Stomach (tissue), 9 donors: Measurements from ENCODE around the gene SKIC2. TPM values are rescaled to one million over a fixed set of nuclear protein-coding genes. Genes with fewer than 3 reads are reported as not detected.

ENCODE experiments used
- DNase-seq, 2 donors: peaks; one replicate each; pipeline versions ENCODE4 v3.0.0 to v3.0.0-alpha.2; 2013 to 2019
- H3K27ac ChIP-seq, 5 donors: fragments of 200-600 bp in 4 of 5; sonication (generic) in 4 of 5; one replicate each; pipeline ENCODE4 v1.5.1; 2013 to 2019; ENCODE audit warnings: mild to moderate bottlenecking in 1 of 5, moderate library complexity in 1 of 5
- H3K27me3 ChIP-seq, 3 donors: fragments of 200-600 bp; sonication (generic); one replicate each; pipeline ENCODE4 v1.5.1; 2017 to 2019; ENCODE audit warnings: mixed run types in 1 of 3
- H3K36me3 ChIP-seq, 4 donors: fragments of 200-600 bp; sonication (generic); 1 replicate in 3 of 4; 2 replicates in 1 of 4; pipeline ENCODE4 v1.5.1; 2016 to 2019
- H3K4me1 ChIP-seq, 4 donors: fragments of 200-600 bp; sonication (generic); one replicate each; pipeline ENCODE4 v1.5.1; 2016 to 2019
- H3K4me3 ChIP-seq, 4 donors: fragments of 200-600 bp; sonication (generic) in 3 of 4; one replicate each; pipeline ENCODE4 v1.5.1; 2016 to 2019; ENCODE audit warnings: mild to moderate bottlenecking in 1 of 4
- H3K9me3 ChIP-seq, 4 donors: fragments of 200-600 bp; sonication (generic); one replicate each; pipeline ENCODE4 v1.5.1; 2016 to 2019
- CTCF ChIP-seq, 7 experiments: fragments of 450-650 bp in 4 of 7; fragments of 200-600 bp in 3 of 7; sonication (generic) in 3 of 7; IDR thresholded peaks; one replicate each; pipeline ENCODE4 v1.5.1; 2016 to 2019; ENCODE audit warnings: antibody characterized with exemption in 7 of 7, control low read depth in 2 of 7, mild to moderate bottlenecking in 1 of 7
- EP300 ChIP-seq: sonication (generic); formaldehyde crosslinking; IDR thresholded peaks from one replicate; pipeline ENCODE4 v1.6.1; 2017; ENCODE audit warnings: antibody characterized with exemption
- POLR2A ChIP-seq, 4 donors: fragments of 450-650 bp; IDR thresholded peaks; one replicate each; pipeline ENCODE4 v1.6.1; 2016; ENCODE audit warnings: antibody characterized with exemption in 4 of 4, control low read depth in 2 of 4, mild to moderate bottlenecking in 1 of 4, moderate library complexity in 1 of 4
- POLR2AphosphoS5 ChIP-seq, 3 donors: sonication (generic); formaldehyde crosslinking; IDR thresholded peaks; one replicate each; pipeline ENCODE4 v1.6.1; 2016; ENCODE audit warnings: antibody characterized with exemption in 3 of 3
- WGBS, 5 donors: extraction: QIAGEN DNeasy Blood & Tissue Kit in 3 of 5; methylation state at CpG; one replicate each; pipeline versions ENCODE4 v1.1.5 to v1.1.7; 2013 to 2018; 5-methylcytosine and 5-hydroxymethylcytosine counted together
- intact Hi-C: fragments of 100-400 bp; cut with DNase I; formaldehyde crosslinking; loops from one replicate; pipeline ENCODE4 v1.15.1; 2023; ENCODE audit warnings: low total_unique reads
- polyA plus RNA-seq, 3 donors: library from polyadenylated mRNA; stranded (reverse); fragments of 200-250 nt; gene quantifications; one replicate each; pipeline ENCODE4 v1.2.3, GENCODE V29; 2013
- total RNA-seq, 5 donors: library from RNA; depleted of rRNA; stranded (reverse); fragments of >200 nt; gene quantifications; one replicate each; pipeline versions ENCODE4 v1.1.0 to v1.2.3, GENCODE V29; 2014 to 2016
- donor health status: healthy with polysubstance abuse.
- donor health status: Bipolar disorder and iron deficiency.
- donor health status: healthy.

Gene SKIC2
- total and polyA plus RNA-seq, 8 donors = 22.0 to 478 (median 88.0) TPM

DNA sequence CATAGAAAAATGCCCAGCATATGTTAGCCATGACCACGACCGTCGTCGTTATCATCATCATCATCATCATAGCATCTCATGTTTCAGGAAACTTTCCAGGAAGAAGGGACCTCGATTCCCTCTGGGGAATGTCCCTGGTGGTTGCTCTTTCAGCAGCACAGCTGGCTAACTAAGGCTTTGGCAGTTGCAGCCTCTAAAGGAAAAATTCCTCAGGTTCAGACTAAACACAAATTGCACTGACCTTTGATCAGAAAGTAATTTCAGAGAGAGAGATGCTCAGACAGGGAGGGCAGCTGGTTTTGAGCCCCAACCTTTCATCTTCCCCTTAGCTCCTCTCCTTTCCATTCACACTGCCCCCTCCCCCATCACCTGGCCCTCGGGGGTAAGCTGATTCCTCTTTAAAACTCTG lies 18.7 kb upstream of the SKIC2 start:
- Histone ChIP-seq H3K4me1 (peaks cover 5 to 11% (median 7%) of the 10 kb centered on the region in 4 donors), H3K27me3 (no peaks in the 10 kb centered on the region), H3K9me3 (no peaks in the 10 kb centered on the region), H3K27ac (no peak overlapping the region), H3K36me3 (no peaks in the 10 kb centered on the region), H3K4me3 (no peak overlapping the region)
- intact Hi-C loops = no loop called here
- TF ChIP-seq POLR2AphosphoS5 (IDR thresholded peaks at IDR 0.05) (no peak), POLR2A (IDR thresholded peaks at IDR 0.05) (no peak), EP300 (no peak), CTCF (IDR thresholded peaks at IDR 0.05) (no peak)
- DNase-seq = no peak
- 7 to 17% (median 9%) methylated on average over 6 of the region's 6 CpGs for WGBS, 5 donors

DNA sequence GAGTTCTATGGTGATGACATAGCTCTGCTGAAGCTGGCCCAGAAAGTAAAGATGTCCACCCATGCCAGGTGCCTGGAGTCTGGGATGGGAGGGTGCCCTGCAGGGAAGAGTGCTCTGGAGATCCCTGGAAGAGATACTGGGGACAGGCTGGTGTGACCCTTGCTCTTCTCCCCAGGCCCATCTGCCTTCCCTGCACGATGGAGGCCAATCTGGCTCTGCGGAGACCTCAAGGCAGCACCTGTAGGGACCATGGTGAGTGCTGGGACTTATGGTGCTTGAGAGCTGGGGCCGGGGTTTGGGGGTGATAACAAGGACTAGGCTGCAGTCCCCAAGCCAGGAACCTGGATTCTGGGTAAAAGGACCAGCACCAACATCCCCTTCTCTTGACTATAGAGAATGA lies 15.2 kb upstream of the SKIC2 start:
- Histone ChIP-seq H3K27me3 (no peaks in the 10 kb centered on the region), H3K36me3 (no peaks in the 10 kb centered on the region), H3K4me1 (peaks cover 8 to 37% (median 18%) of the 10 kb centered on the region in 4 donors), H3K27ac (no peak overlapping the region), H3K9me3 (no peaks in the 10 kb centered on the region), H3K4me3 (no peak overlapping the region)
- TF ChIP-seq POLR2AphosphoS5 (IDR thresholded peaks at IDR 0.05) = no peak
- no peak for TF ChIP-seq EP300
- TF ChIP-seq CTCF (IDR thresholded peaks at IDR 0.05) = no peak
- no peak for TF ChIP-seq POLR2A (IDR thresholded peaks at IDR 0.05)
- intact Hi-C loops = no loop called here
- WGBS, 5 donors = 81 to 94% (median 89%) methylated on average over 3 of the region's 3 CpGs
- no peak for DNase-seq

DNA sequence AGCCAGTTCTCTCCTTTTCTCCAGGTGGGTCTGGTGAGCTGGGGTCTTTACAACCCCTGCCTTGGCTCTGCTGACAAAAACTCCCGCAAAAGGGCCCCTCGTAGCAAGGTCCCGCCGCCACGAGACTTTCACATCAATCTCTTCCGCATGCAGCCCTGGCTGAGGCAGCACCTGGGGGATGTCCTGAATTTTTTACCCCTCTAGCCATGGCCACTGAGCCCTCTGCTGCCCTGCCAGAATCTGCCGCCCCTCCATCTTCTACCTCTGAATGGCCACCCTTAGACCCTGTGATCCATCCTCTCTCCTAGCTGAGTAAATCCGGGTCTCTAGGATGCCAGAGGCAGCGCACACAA lies 13.8 kb upstream of the SKIC2 start:
- Histone ChIP-seq H3K4me1 (peaks cover 8 to 37% (median 18%) of the 10 kb centered on the region in 4 donors), H3K27me3 (no peaks in the 10 kb centered on the region), H3K36me3 (peaks cover 0 to 11% (median 2%) of the 10 kb centered on the region in 4 donors), H3K27ac (peak overlapping the region; percentile 71 to 93 (median 86)), H3K4me3 (peak overlapping the region; percentile 11 to 48 (median 30)), H3K9me3 (no peaks in the 10 kb centered on the region)
- intact Hi-C loops = no loop called here
- WGBS, 5 donors = 43 to 60% (median 50%) methylated on average over 7 to 9 of the region's 9 CpGs
- no peak for DNase-seq
- TF ChIP-seq POLR2AphosphoS5 (IDR thresholded peaks at IDR 0.05) (no peak), EP300 (no peak), CTCF (IDR thresholded peaks at IDR 0.05) (peak in 1 of 7 experiments; percentile 5), POLR2A (IDR thresholded peaks at IDR 0.05) (no peak)

DNA sequence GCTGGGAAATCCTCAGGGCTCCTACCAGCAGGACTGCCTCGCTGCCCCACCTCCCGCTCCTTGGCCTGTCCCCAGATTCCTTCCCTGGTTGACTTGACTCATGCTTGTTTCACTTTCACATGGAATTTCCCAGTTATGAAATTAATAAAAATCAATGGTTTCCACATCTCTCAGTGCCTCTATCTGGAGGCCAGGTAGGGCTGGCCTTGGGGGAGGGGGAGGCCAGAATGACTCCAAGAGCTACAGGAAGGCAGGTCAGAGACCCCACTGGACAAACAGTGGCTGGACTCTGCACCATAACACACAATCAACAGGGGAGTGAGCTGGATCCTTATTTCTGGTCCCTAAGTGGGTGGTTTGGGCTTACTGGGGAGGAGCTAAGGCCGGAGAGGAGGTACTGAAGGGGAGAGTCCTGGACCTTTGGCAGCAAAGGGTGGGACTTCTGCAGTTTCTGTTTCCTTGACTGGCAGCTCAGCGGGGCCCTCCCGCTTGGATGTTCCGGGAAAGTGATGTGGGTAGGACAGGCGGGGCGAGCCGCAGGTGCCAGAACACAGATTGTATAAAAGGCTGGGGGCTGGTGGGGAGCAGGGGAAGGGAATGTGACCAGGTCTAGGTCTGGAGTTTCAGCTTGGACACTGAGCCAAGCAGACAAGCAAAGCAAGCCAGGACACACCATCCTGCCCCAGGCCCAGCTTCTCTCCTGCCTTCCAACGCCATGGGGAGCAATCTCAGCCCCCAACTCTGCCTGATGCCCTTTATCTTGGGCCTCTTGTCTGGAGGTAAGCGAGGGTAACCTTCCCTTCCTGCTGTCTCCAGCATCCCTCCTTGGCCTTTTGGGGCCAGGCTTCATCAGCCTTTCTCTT lies 13.2 kb upstream of the SKIC2 start, which contains the start of gene CFB:
CFB (plus strand) TSS at position 589 of the 863 bp plus-strand sequence; CDS start at position 716, 127 bp downstream.
- intact Hi-C loops = no loop called here
- DNase-seq = peak; percentile 89
- TF ChIP-seq EP300 (no peak), CTCF (IDR thresholded peaks at IDR 0.05) (peak in 1 of 7 experiments; percentile 2), POLR2AphosphoS5 (IDR thresholded peaks at IDR 0.05) (peak in 2 of 3 donors; percentile 60 to 80)
- H3K27ac ChIP-seq = peak within 1 kb of the TSS; percentile 71 to 93 (median 86)
- H3K9me3 ChIP-seq = no peaks in the 10 kb centered on the region
- WGBS, 5 donors = 12 to 34% (median 22%) methylated on average over 10 to 11 of the region's 11 CpGs
- H3K27me3 ChIP-seq = no peaks in the 10 kb centered on the region
- H3K4me1 ChIP-seq = peaks cover 8 to 37% (median 18%) of the 10 kb centered on the region in 4 donors
- H3K36me3 ChIP-seq = peaks cover 0 to 17% (median 5%) of the 10 kb centered on the region in 4 donors
- peak within 1 kb of the TSS; percentile 22 to 48 (median 30) for H3K4me3 ChIP-seq
